Endothelial cell of umbilical vein (primary cell): ENCODE data around the gene FAT2. TPM values are rescaled to one million over a fixed set of nuclear protein-coding genes. Genes with fewer than 3 reads are reported as not detected.

Source experiments
- BruUV-seq: library from RNA; stranded (reverse); fragments of 400-500 nt; replicated peaks from 2 replicates; lab custom pipeline; 2021; lab: Mats Ljungman, UMichigan
- CTCF ChIA-PET: fragments of 300-600, 350-600 bp; sonication (Branson Sonifier 250); formaldehyde crosslinking; loops from one replicate; lab custom pipeline; 2021; ENCODE audit warnings: antibody characterized with exemption, inconsistent platforms; lab: Charles Lee
- POLR2A ChIA-PET: fragments of 300-600, 350-600 bp; sonication (Branson Sonifier 250); formaldehyde crosslinking; loops from one replicate; lab custom pipeline; 2021; ENCODE audit warnings: antibody characterized with exemption, inconsistent platforms; lab: Charles Lee
- DNase-seq: peaks from one replicate; pipeline ENCODE4 v3.0.0-alpha.2; 2011; ENCODE audit warnings: low read depth, low spot score
- FAIRE-seq: peaks from 2 replicates; lab custom pipeline; 2011; peaks lifted over from hg19 to GRCh38; lab: Jason Lieb, UNC
- H2AFZ ChIP-seq: 2 replicates; pipeline ENCODE4 v1.6.0; 2012; ENCODE audit warnings: low read depth, low read length, control low read depth, inconsistent platforms
- H3K27ac ChIP-seq: 2 replicates; pipeline ENCODE4 v1.5.1; 2011; ENCODE audit warnings: low read depth, mild to moderate bottlenecking, control low read depth, low read length, moderate library complexity; ENCODE audit not compliant: insufficient read depth
- H3K27me3 ChIP-seq, 2 experiments: 2 replicates each; pipeline versions ENCODE4 v1.6.0 to v1.6.1; 2011; ENCODE audit warnings: low read length in 2 of 2, mixed read lengths in 1 of 2; ENCODE audit not compliant: control insufficient read depth in 2 of 2, insufficient read depth in 2 of 2
- H3K36me3 ChIP-seq, 2 experiments: 2 replicates in 1 of 2; 3 replicates in 1 of 2; pipeline ENCODE4 v1.5.1; 2011; ENCODE audit warnings: low read length in 2 of 2, mild to moderate bottlenecking in 1 of 2, moderate library complexity in 1 of 2; ENCODE audit not compliant: control insufficient read depth in 2 of 2, insufficient read depth in 2 of 2; ENCODE audit errors: extremely low read depth in 1 of 2
- H3K4me1 ChIP-seq: 3 replicates; pipeline ENCODE4 v1.5.1; 2011; ENCODE audit warnings: mild to moderate bottlenecking, low read length; ENCODE audit not compliant: control insufficient read depth, insufficient read depth; ENCODE audit errors: extremely low read depth
- H3K4me2 ChIP-seq: 2 replicates; pipeline ENCODE4 v1.6.1; 2011; ENCODE audit warnings: low read length, control low read depth, mixed read lengths; ENCODE audit not compliant: insufficient read depth
- H3K4me3 ChIP-seq, 3 experiments: fragments of 200-600 bp in 1 of 3; sonication (generic), shearing (Covaris generic) in 1 of 3; replicated peaks in 1 of 3; 2 replicates each; pipeline ENCODE4 v1.5.1; 2011 to 2016; ENCODE audit warnings: control low read depth in 3 of 3, low read length in 3 of 3, mild to moderate bottlenecking in 2 of 3, inconsistent platforms in 1 of 3, low read depth in 1 of 3, moderate library complexity in 1 of 3; ENCODE audit not compliant: insufficient read depth in 1 of 3
- H3K79me2 ChIP-seq: 2 replicates; pipeline ENCODE4 v1.6.0; 2012; ENCODE audit warnings: low read length, inconsistent platforms; ENCODE audit not compliant: control insufficient read depth, insufficient read depth
- H3K9ac ChIP-seq: replicated peaks from 2 replicates; pipeline ENCODE3; 2011; ENCODE audit warnings: low read length, control low read depth; ENCODE audit not compliant: insufficient read depth; ENCODE audit errors: extremely low read depth
- H3K9me1 ChIP-seq: replicated peaks from 3 replicates; pipeline ENCODE4 v1.6.0; 2011; ENCODE audit warnings: mild to moderate bottlenecking, low read length; ENCODE audit not compliant: control insufficient read depth, insufficient read depth; ENCODE audit errors: extremely low read depth
- H3K9me3 ChIP-seq: replicated peaks from 2 replicates; pipeline ENCODE4 v1.5.1; 2012; ENCODE audit warnings: low read length, inconsistent platforms; ENCODE audit not compliant: control insufficient read depth, insufficient read depth
- H4K20me1 ChIP-seq: replicated peaks from 2 replicates; pipeline ENCODE3; 2011; ENCODE audit warnings: mild to moderate bottlenecking, low read length; ENCODE audit not compliant: control insufficient read depth, insufficient read depth; ENCODE audit errors: extremely low read depth
- EZH2 ChIP-seq: IDR thresholded peaks from 2 replicates; pipeline ENCODE4 v1.6.1; 2012; ENCODE audit warnings: borderline replicate concordance, low read depth, mild to moderate bottlenecking, moderate library complexity, low read length, inconsistent platforms; ENCODE audit not compliant: severe bottlenecking
- FOS ChIP-seq: IDR thresholded peaks from 2 replicates; pipeline ENCODE4 v1.6.1; 2011; ENCODE audit warnings: mild to moderate bottlenecking, low read length, moderate library complexity, borderline replicate concordance; ENCODE audit not compliant: insufficient read depth
- GATA2 ChIP-seq: IDR thresholded peaks from 2 replicates; pipeline ENCODE4 v1.7.0; 2011; ENCODE audit warnings: low read depth, mild to moderate bottlenecking, moderate library complexity, mixed read lengths, low read length; ENCODE audit not compliant: insufficient read length, insufficient read depth
- JUN ChIP-seq: IDR thresholded peaks from 2 replicates; pipeline ENCODE4 v1.6.1; 2011; ENCODE audit warnings: borderline replicate concordance, low read depth; ENCODE audit not compliant: insufficient read length, insufficient read depth
- MYC ChIP-seq: IDR thresholded peaks from one replicate; pipeline ENCODE4 v1.6.1; 2011; ENCODE audit warnings: mild to moderate bottlenecking, low read depth, low read length
- POLR2A ChIP-seq: IDR thresholded peaks from 2 replicates; pipeline ENCODE4 v1.6.1; 2012; ENCODE audit warnings: low read depth, mild to moderate bottlenecking, control low read depth, low read length
- POLR2AphosphoS5 ChIP-seq: IDR thresholded peaks from 2 replicates; pipeline ENCODE4 v1.6.1; 2012; ENCODE audit warnings: low read depth, mild to moderate bottlenecking, control low read depth, low read length, moderate library complexity; ENCODE audit not compliant: insufficient read depth
- dilution Hi-C: fragments of 300-500 bp; cut with MboI; formaldehyde crosslinking; loops from one replicate; pipeline ENCODE4 v1.15.0; 2019; ENCODE audit warnings: low sequenced_read_pairs; ENCODE audit not compliant: extremely low pct_ligation_motif_present
- intact Hi-C: fragments of 100-400 bp; cut with micrococcal nuclease; formaldehyde crosslinking; loops from one replicate; pipeline ENCODE4 v1.10.0; 2022
- polyA plus RNA-seq, 4 experiments: library from polyadenylated mRNA; depleted of rRNA in 3 of 4; stranded (reverse) in 3 of 4; unstranded in 1 of 4; fragments of >200 nt; gene quantifications; 2 replicates each; pipeline versions ENCODE4 v1.2.1 to v1.2.3, GENCODE V29; 2011 to 2012; ENCODE audit warnings: missing spikeins in 1 of 4
- total RNA-seq: library from RNA; stranded (reverse); gene quantifications from 2 replicates; pipeline ENCODE4 v1.2.3, GENCODE V29; 2021
- TF ChIP-seq, protein P1 (sequence below): IDR thresholded peaks from 2 replicates; pipeline ENCODE4 v1.6.1; 2011; ENCODE audit not compliant: insufficient read depth, insufficient read length
- TF ChIP-seq, protein P2 (sequence below), 2 donors: IDR thresholded peaks; 1 replicate in 1 of 2; 2 replicates in 1 of 2; pipeline ENCODE4 v1.5.1; 2011; ENCODE audit warnings: low read length in 2 of 2, mild to moderate bottlenecking in 2 of 2, moderate library complexity in 2 of 2, control low read depth in 1 of 2, inconsistent platforms in 1 of 2, low read depth in 1 of 2; ENCODE audit not compliant: insufficient read depth in 1 of 2; ENCODE audit errors: extremely low read depth in 1 of 2

Gene FAT2
- total and polyA plus RNA-seq, 2 donors (not counting 3 experiments of a cell fraction or from before 2014, with no cell fraction given), result not detected

DNA sequence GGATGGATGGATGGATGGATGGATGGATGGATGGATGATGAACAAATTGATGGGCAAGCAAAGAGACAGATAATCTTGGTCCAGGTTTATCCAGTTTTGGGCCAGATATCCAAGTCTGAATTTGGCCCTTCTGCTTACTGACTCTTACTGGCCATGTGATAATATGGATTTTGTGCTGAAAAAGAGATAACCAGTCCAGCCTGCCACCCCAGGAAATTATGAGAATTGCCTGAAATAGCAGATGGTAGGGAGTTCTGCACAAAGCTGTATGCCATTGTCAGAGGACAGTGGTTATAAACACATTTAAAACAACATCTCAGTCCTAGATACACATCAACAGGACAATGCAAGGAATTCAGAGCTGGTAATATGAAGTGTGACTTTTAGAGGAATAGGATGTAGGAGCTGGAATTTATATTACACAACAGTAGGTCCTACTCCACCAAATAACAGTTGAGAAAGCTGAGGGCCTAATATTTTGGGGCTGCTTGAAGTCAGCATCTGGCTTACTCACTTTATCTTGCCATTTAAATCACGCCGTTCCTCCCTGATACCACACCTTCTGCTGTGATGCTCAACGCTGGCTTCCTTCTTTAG lies 9.0 kb upstream of the FAT2 start:
- Histone ChIP-seq H3K4me2 (no peak overlapping the region), H2AFZ (no peak overlapping the region), H3K4me3 (no peak overlapping the region), H3K36me3 (no peaks in the 10 kb centered on the region), H3K9ac (no peak overlapping the region), H4K20me1 (no peaks in the 10 kb centered on the region), H3K4me1 (no peaks in the 10 kb centered on the region), H3K9me1 (no peaks in the 10 kb centered on the region), H3K9me3 (no peaks in the 10 kb centered on the region), H3K27me3 (peaks cover 0 to 3% of the 10 kb centered on the region in 2 experiments), H3K27ac (no peak overlapping the region), H3K79me2 (no peaks in the 10 kb centered on the region)
- no peak for FAIRE-seq
- CTCF ChIA-PET, result no interaction called here
- DNase-seq, result no peak
- POLR2A ChIA-PET, result no interaction called here
- TF ChIP-seq, protein P1, sequence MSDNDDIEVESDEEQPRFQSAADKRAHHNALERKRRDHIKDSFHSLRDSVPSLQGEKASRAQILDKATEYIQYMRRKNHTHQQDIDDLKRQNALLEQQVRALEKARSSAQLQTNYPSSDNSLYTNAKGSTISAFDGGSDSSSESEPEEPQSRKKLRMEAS, result no peak
- TF ChIP-seq POLR2AphosphoS5, result no peak
- no peak for TF ChIP-seq FOS
- TF ChIP-seq POLR2A, result no peak
- TF ChIP-seq, protein P2, sequence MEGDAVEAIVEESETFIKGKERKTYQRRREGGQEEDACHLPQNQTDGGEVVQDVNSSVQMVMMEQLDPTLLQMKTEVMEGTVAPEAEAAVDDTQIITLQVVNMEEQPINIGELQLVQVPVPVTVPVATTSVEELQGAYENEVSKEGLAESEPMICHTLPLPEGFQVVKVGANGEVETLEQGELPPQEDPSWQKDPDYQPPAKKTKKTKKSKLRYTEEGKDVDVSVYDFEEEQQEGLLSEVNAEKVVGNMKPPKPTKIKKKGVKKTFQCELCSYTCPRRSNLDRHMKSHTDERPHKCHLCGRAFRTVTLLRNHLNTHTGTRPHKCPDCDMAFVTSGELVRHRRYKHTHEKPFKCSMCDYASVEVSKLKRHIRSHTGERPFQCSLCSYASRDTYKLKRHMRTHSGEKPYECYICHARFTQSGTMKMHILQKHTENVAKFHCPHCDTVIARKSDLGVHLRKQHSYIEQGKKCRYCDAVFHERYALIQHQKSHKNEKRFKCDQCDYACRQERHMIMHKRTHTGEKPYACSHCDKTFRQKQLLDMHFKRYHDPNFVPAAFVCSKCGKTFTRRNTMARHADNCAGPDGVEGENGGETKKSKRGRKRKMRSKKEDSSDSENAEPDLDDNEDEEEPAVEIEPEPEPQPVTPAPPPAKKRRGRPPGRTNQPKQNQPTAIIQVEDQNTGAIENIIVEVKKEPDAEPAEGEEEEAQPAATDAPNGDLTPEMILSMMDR (IDR thresholded peaks at IDR 0.05; ENCODE audit: extremely low read depth in 1 of 2, insufficient read depth in 1 of 2, low read depth in 1 of 2, low read length in 2 of 2), result no peak
- no peak for TF ChIP-seq JUN
- TF ChIP-seq GATA2, result no peak
- TF ChIP-seq EZH2, result no peak
- TF ChIP-seq MYC, result no peak
- BruUV-seq, result no TSS peak
- intact Hi-C loops, result no loop called here
- dilution Hi-C loops, result no loop called here
